ENCODE measurements around the gene C4B. TPM values are rescaled to one million over a fixed set of nuclear protein-coding genes. Genes with fewer than 3 reads are reported as not detected.

C4B gene
- total and polyA plus RNA-seq, 9 of the 15 experiments (the other 6 are each of a cell fraction or from before 2014, with no cell fraction given) = 0.32 to 8.8 (median 5.4) TPM

GRCh38 chr6:31970604-31971271 lies 43.9 kb upstream of the C4B start:
- ChIA-PET POLR2A (interaction anchor here (0.7 to 5.8 kb wide), 11 partner anchors 9 to 310 kb away, joined by 3 to 74 read pairs (median 4); partner anchors contain the start of genes C6orf47, FKBPL, NELFE and SKIC2), CTCF (ENCODE audit: low intra/inter-chr PET ratio) (no interaction called here)
- TF ChIP-seq ZBTB7A (IDR thresholded peaks at IDR 0.05; ENCODE audit: borderline replicate concordance, control insufficient read depth, low read depth, low read length) (peak; percentile 40; the same call in 1 of the 2 replicates), RBFOX2 (IDR thresholded peaks at IDR 0.05; ENCODE audit: low read depth, low read length) (peak; percentile 67), ZNF717 (CRISPR knock-in tag; IDR thresholded peaks at IDR 0.05) (no peak), ZBTB9 (CRISPR knock-in tag; IDR thresholded peaks at IDR 0.05) (0 out of 2 replicates have a peak, but pooled peaks have one; percentile 27), KDM5B (IDR thresholded peaks at IDR 0.05; ENCODE audit: insufficient replicate concordance, low read depth, low read length) (peak; percentile 36), BRF2 (IDR thresholded peaks at IDR 0.05; ENCODE audit: borderline replicate concordance, insufficient read depth, insufficient read length) (no peak), SRSF7 (optimal IDR thresholded peaks at IDR 0.05; ENCODE audit: low read depth, low read length) (no peak), ZNF316 (IDR thresholded peaks at IDR 0.05) (peak; percentile 62), MED1 (CRISPR knock-in tag; IDR thresholded peaks at IDR 0.05; ENCODE audit: borderline replicate concordance) (0 out of 2 replicates have a peak, but pooled peaks have one; percentile 43), ETS1 (conservative IDR thresholded peaks at IDR 0.05; ENCODE audit: control insufficient read depth, low read depth, low read length) (no peak), MYC (IDR thresholded peaks at IDR 0.05; ENCODE audit: low read depth, low read length) (no peak), MYC (CRISPR knock-in tag; IDR thresholded peaks at IDR 0.05; ENCODE audit: borderline replicate concordance, low read depth) (no peak), CTBP1 (IDR thresholded peaks at IDR 0.05; ENCODE audit: borderline replicate concordance) (no peak), POLR2G (IDR thresholded peaks at IDR 0.05; ENCODE audit: low read depth, low read length) (peak; percentile 72), EP300 (IDR thresholded peaks at IDR 0.05; ENCODE audit: low read length) (no peak), C11orf30 (IDR thresholded peaks at IDR 0.05; ENCODE audit: low read depth) (peak; percentile 28; the same call in 1 of the 2 replicates), SMC3 (conservative IDR thresholded peaks at IDR 0.05; ENCODE audit: insufficient read depth, low read depth, low read length) (no peak), L3MBTL2 (IDR thresholded peaks at IDR 0.05) (no peak)
- intact Hi-C loops (cut with micrococcal nuclease) (loop anchor here (10.0 kb wide), 1 partner anchor 236 kb away; the partner anchor contains the start of gene CLIC1), in situ Hi-C loops (cut with MboI) (loop anchor here (5.0 kb wide), 1 partner anchor 47 kb away; no protein-coding TSS in a partner anchor)
- no peaks in the 10 kb centered on the region for H3K27me3 ChIP-seq (ENCODE audit: control insufficient read depth in 2 of 2, insufficient read depth in 2 of 2, low read length in 2 of 2)
- H3K4me2 ChIP-seq (ENCODE audit: insufficient read depth, low read length) = peak overlapping the region; percentile 99
- no TSS peak for BruUV-seq (replicated peaks)
- H4K20me1 ChIP-seq (replicated peaks; ENCODE audit: control insufficient read depth, insufficient read depth, low read length) = no peaks in the 10 kb centered on the region
- DNase-seq (ENCODE audit: extremely low read depth in 1 of 4, low spot score in 3 of 4) (no peak), FAIRE-seq (no peak), ATAC-seq (no peak)
- H3K9me1 ChIP-seq (ENCODE audit: control insufficient read depth, insufficient read depth, low read length) = no peaks in the 10 kb centered on the region
- peak overlapping the region; percentile 84 for H3K27ac ChIP-seq (ENCODE audit: extremely low read depth, low read depth, low read length)
- H3K36me3 ChIP-seq (ENCODE audit: control insufficient read depth, insufficient read depth, low read length) = peaks cover 63% of the 10 kb centered on the region
- WGBS (ENCODE audit: insufficient coverage, low coverage, missing lambda C conversion rate) = 55% methylated on average over 17 of the region's 18 CpGs
- H3K9me3 ChIP-seq (replicated peaks; ENCODE audit: control insufficient read depth, insufficient read depth, low read depth, low read length) = no peaks in the 10 kb centered on the region
- peak overlapping the region; percentile 56 for H3K4me3 ChIP-seq
- no peak overlapping the region for H2AFZ ChIP-seq (ENCODE audit: low read depth, low read length)
- H3K4me1 ChIP-seq (replicated peaks in 1 of 2; ENCODE audit: control insufficient read depth in 2 of 2, insufficient read depth in 2 of 2, low read length in 2 of 2) = peaks cover 56 to 61% of the 10 kb centered on the region in 2 experiments; a peak in 4 of 5 replicates
- H3K79me2 ChIP-seq (ENCODE audit: control insufficient read depth, insufficient read depth, low read length) = peaks cover 48% of the 10 kb centered on the region
- H3K9ac ChIP-seq (ENCODE audit: insufficient read depth in 1 of 2, low read depth in 2 of 2, low read length in 2 of 2) = peak overlapping the region; percentile 90 to 96

Measured in K562 (cell line).